Bronchial epithelial cell (primary cell): ENCODE data around the gene CACNA2D4. TPM values are rescaled to one million over a fixed set of nuclear protein-coding genes. Genes with fewer than 3 reads are reported as not detected.

ENCODE experiments used
- DNase-seq: peaks from one replicate; pipeline ENCODE4 v3.0.0-alpha.2; 2010; ENCODE audit warnings: low read depth
- FAIRE-seq: peaks from 2 replicates; lab custom pipeline; 2011; peaks lifted over from hg19 to GRCh38; lab: Jason Lieb, UNC
- H3K27me3 ChIP-seq: 2 replicates; pipeline ENCODE4 v1.5.1; 2011; ENCODE audit warnings: low read length; ENCODE audit not compliant: control insufficient read depth, insufficient read depth
- H3K36me3 ChIP-seq: 2 replicates; pipeline ENCODE4 v1.5.1; 2011; ENCODE audit warnings: low read length; ENCODE audit not compliant: control insufficient read depth, insufficient read depth
- H3K4me3 ChIP-seq: 2 replicates; pipeline ENCODE4 v1.5.1; 2011; ENCODE audit warnings: mild to moderate bottlenecking, low read depth, low read length, control low read depth
- total RNA-seq: library from RNA; depleted of rRNA; stranded (reverse); fragments of >200 nt; gene quantifications from 2 replicates; pipeline ENCODE4 v1.2.1, GENCODE V29; 2014
- TF ChIP-seq, protein P1 (sequence below): IDR thresholded peaks from 2 replicates; pipeline ENCODE4 v1.5.1; 2011; ENCODE audit warnings: mild to moderate bottlenecking, moderate library complexity, low read length, control low read depth, inconsistent platforms; ENCODE audit not compliant: insufficient read depth, severe bottlenecking

Gene CACNA2D4
- total RNA-seq, 1 donor from 2014 or later = not detected

DNA sequence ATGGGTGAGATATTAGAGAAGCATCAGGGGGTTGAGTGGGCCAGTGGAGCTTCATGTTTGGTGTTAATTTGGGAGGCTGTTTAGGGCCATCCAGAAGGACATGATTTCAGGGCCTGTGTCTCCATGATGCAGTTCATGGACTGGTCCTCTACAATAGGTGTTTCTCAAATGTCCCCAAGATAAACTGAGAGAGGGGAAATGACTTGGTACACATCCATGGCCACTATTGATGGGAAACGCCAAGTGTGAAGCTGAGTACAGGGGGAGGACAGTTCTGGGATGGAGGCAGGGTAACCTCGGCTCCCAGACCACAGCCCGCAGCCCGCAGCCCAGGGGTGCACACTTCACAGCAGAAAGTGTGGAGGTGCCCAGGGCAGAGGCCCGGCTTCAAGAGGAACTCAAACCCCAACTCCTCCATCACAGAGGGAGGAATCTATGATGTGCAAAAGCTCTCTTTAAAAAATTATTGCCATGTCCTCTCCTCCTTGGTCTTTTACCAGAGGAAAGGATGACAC is 33.3 kb downstream of the CACNA2D4 start:
- TF ChIP-seq, protein P1, sequence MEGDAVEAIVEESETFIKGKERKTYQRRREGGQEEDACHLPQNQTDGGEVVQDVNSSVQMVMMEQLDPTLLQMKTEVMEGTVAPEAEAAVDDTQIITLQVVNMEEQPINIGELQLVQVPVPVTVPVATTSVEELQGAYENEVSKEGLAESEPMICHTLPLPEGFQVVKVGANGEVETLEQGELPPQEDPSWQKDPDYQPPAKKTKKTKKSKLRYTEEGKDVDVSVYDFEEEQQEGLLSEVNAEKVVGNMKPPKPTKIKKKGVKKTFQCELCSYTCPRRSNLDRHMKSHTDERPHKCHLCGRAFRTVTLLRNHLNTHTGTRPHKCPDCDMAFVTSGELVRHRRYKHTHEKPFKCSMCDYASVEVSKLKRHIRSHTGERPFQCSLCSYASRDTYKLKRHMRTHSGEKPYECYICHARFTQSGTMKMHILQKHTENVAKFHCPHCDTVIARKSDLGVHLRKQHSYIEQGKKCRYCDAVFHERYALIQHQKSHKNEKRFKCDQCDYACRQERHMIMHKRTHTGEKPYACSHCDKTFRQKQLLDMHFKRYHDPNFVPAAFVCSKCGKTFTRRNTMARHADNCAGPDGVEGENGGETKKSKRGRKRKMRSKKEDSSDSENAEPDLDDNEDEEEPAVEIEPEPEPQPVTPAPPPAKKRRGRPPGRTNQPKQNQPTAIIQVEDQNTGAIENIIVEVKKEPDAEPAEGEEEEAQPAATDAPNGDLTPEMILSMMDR = no peak
- no peak for FAIRE-seq
- no peak for DNase-seq
- no peaks in the 10 kb centered on the region for H3K36me3 ChIP-seq
- H3K4me3 ChIP-seq = no peak overlapping the region
- H3K27me3 ChIP-seq = no peaks in the 10 kb centered on the region

DNA sequence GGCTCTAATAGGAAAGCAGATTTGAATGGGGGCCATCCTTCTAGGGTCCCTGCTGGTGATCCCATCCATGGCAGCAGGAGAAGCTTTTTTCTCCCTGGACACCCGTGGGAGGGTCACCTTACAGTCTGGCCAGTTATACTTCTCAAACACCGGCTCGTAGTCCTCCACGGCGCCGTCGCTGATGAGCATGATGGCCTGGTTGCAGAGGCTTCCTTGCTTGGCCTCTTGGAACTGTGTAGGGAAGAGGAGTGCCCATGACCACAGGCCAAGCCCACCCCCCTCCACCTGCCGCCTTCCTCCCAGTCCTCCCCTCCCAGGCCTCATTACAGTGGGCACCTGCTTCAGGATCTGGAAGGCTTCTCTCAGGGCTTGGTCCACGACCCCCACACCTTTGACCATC is 33.8 kb downstream of the CACNA2D4 start:
- H3K4me3 ChIP-seq = no peak overlapping the region
- DNase-seq = no peak
- no peaks in the 10 kb centered on the region for H3K27me3 ChIP-seq
- TF ChIP-seq, protein P1 = no peak
- no peaks in the 10 kb centered on the region for H3K36me3 ChIP-seq
- no peak for FAIRE-seq

DNA sequence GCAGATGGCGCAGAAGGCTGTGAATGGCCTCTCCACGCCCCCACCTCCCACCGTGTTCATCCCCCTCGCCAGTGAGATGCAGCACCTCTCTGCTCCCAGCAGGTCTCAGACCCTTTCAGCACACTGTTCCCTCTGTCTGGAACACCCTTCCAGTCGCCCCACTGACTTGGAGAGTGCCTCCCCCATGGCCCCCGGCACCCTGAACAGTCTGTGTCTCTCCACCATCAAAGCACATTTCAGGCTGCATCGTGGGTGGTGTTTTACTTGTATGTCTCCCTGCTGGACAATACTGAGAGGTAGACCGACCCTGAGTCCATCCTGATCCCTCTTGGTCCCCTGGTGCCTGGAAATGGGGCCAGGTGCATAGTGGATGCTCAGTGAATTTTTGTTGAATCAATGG is 34.9 kb downstream of the CACNA2D4 start:
- FAIRE-seq = no peak
- Histone ChIP-seq H3K27me3 (no peaks in the 10 kb centered on the region), H3K4me3 (no peak overlapping the region), H3K36me3 (no peaks in the 10 kb centered on the region)
- no peak for DNase-seq
- TF ChIP-seq, protein P1 = no peak

DNA sequence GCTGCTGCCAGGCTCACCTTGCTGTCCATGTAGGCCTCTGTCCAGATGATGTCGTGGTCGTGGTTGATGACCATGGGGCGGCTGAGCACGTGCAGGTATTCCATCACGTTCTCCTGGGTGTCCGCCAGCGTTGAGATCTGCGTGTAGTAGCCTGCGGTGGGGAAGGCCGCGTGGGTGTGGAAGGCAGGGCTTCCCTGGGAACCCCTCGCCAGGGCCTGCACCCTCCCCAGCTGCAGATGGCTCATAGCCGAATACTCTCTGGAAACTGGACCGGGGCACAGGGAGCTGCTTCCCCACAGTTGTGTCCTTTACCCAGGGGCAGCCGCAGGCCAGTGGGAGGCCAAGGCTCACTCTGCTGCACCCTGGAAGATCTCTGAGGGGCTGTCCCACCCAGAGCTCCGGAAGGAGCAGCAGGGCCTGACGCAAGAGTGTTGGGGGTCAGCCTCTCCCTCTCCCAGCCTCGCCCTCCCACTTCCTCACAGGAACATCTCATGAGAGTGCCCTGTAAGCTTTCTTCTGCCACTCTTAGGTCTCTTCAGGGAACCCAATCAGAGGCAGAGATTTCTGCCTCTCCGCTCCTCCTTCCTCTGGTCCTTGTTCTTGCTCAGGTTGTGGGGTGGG is 35.5 kb downstream of the CACNA2D4 start:
- TF ChIP-seq, protein P1 = no peak
- Histone ChIP-seq H3K4me3 (no peak overlapping the region), H3K27me3 (no peaks in the 10 kb centered on the region), H3K36me3 (no peaks in the 10 kb centered on the region)
- DNase-seq (no peak), FAIRE-seq (no peak)

DNA sequence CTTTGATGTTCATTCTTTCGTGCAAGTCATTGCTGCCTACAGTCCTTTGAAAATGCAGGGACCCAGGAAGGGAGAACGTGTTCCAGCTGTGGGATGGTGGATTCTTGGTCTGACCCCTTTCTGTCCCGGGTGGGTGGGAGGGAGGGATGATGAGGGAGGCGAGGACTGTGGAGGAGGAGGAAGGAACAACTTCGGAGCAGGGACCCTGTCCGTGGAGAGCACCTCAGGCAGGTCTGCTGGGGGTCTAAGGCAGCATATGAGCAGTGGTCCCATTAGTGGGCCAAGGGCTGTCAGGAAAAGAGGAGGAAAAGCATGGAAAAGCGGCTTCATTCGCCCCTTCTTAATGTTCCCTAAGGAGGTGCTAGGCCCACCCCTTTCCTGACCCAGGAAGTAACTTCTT is 36.0 kb downstream of the CACNA2D4 start:
- TF ChIP-seq, protein P1 = no peak
- no peak for FAIRE-seq
- Histone ChIP-seq H3K4me3 (no peak overlapping the region), H3K36me3 (no peaks in the 10 kb centered on the region), H3K27me3 (no peaks in the 10 kb centered on the region)
- no peak for DNase-seq

DNA sequence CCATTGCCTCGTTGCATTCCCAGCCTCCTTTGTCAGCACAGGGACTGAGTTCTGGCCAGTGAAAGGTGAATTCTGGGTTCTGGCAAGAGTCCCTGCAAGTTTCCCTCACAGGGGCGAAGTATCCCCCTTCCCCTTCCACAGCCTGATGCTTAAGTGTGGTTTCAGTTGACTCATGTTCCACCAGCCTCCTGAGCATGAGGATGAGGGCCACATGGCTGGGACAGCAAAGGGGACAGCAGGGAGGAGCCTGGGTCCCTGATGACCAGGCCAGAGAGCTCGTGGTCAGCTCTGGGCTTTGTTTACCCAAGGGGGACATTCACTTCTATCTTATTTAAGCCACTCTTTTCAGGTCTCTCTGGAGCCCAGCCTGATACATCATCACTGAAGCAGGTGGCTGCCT is 36.5 kb downstream of the CACNA2D4 start:
- H3K4me3 ChIP-seq = no peak overlapping the region
- no peaks in the 10 kb centered on the region for H3K36me3 ChIP-seq
- FAIRE-seq (no peak), DNase-seq (no peak)
- H3K27me3 ChIP-seq = no peaks in the 10 kb centered on the region
- TF ChIP-seq, protein P1 = no peak
